Endothelial cell of umbilical vein (primary cell): Measurements from ENCODE around the gene SLC9A3.

ENCODE experiments used
- JUN ChIP-seq: IDR thresholded peaks from 2 replicates; pipeline ENCODE4 v1.6.1; 2011; ENCODE audit warnings: borderline replicate concordance, low read depth; ENCODE audit not compliant: insufficient read length, insufficient read depth
- POLR2A ChIP-seq: IDR thresholded peaks from 2 replicates; pipeline ENCODE4 v1.6.1; 2012; ENCODE audit warnings: low read depth, mild to moderate bottlenecking, control low read depth, low read length
- POLR2AphosphoS5 ChIP-seq: IDR thresholded peaks from 2 replicates; pipeline ENCODE4 v1.6.1; 2012; ENCODE audit warnings: low read depth, mild to moderate bottlenecking, control low read depth, low read length, moderate library complexity; ENCODE audit not compliant: insufficient read depth
- TF ChIP-seq, protein P1 (sequence below), 2 donors: IDR thresholded peaks; 1 replicate in 1 of 2; 2 replicates in 1 of 2; pipeline ENCODE4 v1.5.1; 2011; ENCODE audit warnings: low read length in 2 of 2, mild to moderate bottlenecking in 2 of 2, moderate library complexity in 2 of 2, control low read depth in 1 of 2, inconsistent platforms in 1 of 2, low read depth in 1 of 2; ENCODE audit not compliant: insufficient read depth in 1 of 2; ENCODE audit errors: extremely low read depth in 1 of 2
- TF ChIP-seq, protein P2 (sequence below): IDR thresholded peaks from 2 replicates; pipeline ENCODE4 v1.6.1; 2011; ENCODE audit not compliant: insufficient read depth, insufficient read length

DNA sequence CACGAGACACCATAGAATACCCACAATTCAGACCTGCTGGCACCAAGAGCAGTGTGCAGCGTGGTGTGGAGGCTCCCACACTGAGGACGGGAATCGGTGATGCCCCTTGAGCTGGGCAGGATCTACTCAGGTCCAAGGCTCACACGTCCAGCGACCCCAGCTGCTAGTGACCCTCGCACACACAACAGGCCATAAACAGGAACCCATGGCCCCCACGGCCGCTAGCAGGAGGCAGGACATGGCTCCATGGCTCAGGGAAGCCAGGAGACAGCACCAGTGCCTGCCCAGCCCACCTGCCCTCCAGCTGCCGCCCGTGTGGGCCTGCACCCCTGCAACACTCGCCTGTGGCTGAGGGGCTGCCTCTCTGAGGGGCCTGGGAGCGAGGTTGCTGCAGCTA is 43.4 kb upstream of the SLC9A3 start:
- no peak for TF ChIP-seq POLR2AphosphoS5
- TF ChIP-seq POLR2A: no peak
- TF ChIP-seq, protein P1, sequence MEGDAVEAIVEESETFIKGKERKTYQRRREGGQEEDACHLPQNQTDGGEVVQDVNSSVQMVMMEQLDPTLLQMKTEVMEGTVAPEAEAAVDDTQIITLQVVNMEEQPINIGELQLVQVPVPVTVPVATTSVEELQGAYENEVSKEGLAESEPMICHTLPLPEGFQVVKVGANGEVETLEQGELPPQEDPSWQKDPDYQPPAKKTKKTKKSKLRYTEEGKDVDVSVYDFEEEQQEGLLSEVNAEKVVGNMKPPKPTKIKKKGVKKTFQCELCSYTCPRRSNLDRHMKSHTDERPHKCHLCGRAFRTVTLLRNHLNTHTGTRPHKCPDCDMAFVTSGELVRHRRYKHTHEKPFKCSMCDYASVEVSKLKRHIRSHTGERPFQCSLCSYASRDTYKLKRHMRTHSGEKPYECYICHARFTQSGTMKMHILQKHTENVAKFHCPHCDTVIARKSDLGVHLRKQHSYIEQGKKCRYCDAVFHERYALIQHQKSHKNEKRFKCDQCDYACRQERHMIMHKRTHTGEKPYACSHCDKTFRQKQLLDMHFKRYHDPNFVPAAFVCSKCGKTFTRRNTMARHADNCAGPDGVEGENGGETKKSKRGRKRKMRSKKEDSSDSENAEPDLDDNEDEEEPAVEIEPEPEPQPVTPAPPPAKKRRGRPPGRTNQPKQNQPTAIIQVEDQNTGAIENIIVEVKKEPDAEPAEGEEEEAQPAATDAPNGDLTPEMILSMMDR (IDR thresholded peaks at IDR 0.05; ENCODE audit: extremely low read depth in 1 of 2, insufficient read depth in 1 of 2, low read depth in 1 of 2, low read length in 2 of 2): no peak
- no peak for TF ChIP-seq JUN
- TF ChIP-seq, protein P2, sequence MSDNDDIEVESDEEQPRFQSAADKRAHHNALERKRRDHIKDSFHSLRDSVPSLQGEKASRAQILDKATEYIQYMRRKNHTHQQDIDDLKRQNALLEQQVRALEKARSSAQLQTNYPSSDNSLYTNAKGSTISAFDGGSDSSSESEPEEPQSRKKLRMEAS: no peak
